HepG2 (cell line): ENCODE data around the gene CBLC.
A peak's percentile ranks its signal among the peaks of the same experiment; 100 is the strongest.

ENCODE experiments used
- EP300 ChIP-seq, 3 experiments: sonication (generic) in 1 of 3; formaldehyde crosslinking in 1 of 3; IDR thresholded peaks; 2 replicates each; pipeline versions ENCODE4 v1.5.1 to v1.6.1; 2011 to 2020; ENCODE audit warnings: low read depth in 2 of 3, low read length in 2 of 3, borderline replicate concordance in 1 of 3, improper control_type of control experiment in 1 of 3, mild to moderate bottlenecking in 1 of 3, missing genetic modification reagents in 1 of 3, moderate library complexity in 1 of 3
- FOXO1 ChIP-seq: sonication (generic); formaldehyde crosslinking; IDR thresholded peaks from 2 replicates; pipeline ENCODE4 v1.4.0; 2020; ENCODE audit warnings: missing genetic modification reagents
- RXRA ChIP-seq: sonication (generic); formaldehyde crosslinking; IDR thresholded peaks from 2 replicates; pipeline ENCODE4 v1.5.1; 2020; ENCODE audit warnings: missing genetic modification reagents
- ZNF274 ChIP-seq: sonication (generic); formaldehyde crosslinking; IDR thresholded peaks from 2 replicates; pipeline ENCODE4 v1.5.1; 2020; ENCODE audit warnings: mild to moderate bottlenecking, missing genetic modification reagents
- ZNF558 ChIP-seq: sonication (generic); formaldehyde crosslinking; IDR thresholded peaks from 2 replicates; pipeline ENCODE4 v1.9.0; 2022; ENCODE audit warnings: mild to moderate bottlenecking, missing genetic modification reagents, borderline replicate concordance

GRCh38 chr19:44822670-44823372, 45.1 kb downstream of the CBLC start:
- TF ChIP-seq EP300 (IDR thresholded peaks at IDR 0.05; ENCODE audit: low read depth in 2 of 2, low read length in 2 of 2) (0 out of 4 replicates have a peak, but pooled peaks of 1 of the 2 experiments have one; percentile 6), EP300 (CRISPR knock-in tag; IDR thresholded peaks at IDR 0.05; ENCODE audit: borderline replicate concordance) (no peak), ZNF558 (CRISPR knock-in tag) (no peak), RXRA (CRISPR knock-in tag) (peak; percentile 86), FOXO1 (CRISPR knock-in tag) (no peak), ZNF274 (CRISPR knock-in tag) (no peak)
